ENCODE data around the gene TXNRD1. TPM values are rescaled to one million over a fixed set of nuclear protein-coding genes. Genes with fewer than 3 reads are reported as not detected.
A peak's percentile ranks its signal among the peaks of the same experiment; 100 is the strongest.

Gene TXNRD1
- total and polyA plus RNA-seq, 2 of the 8 experiments (the other 6 are each of a cell fraction or from before 2014, with no cell fraction given): 56.8 to 127 TPM

DNA sequence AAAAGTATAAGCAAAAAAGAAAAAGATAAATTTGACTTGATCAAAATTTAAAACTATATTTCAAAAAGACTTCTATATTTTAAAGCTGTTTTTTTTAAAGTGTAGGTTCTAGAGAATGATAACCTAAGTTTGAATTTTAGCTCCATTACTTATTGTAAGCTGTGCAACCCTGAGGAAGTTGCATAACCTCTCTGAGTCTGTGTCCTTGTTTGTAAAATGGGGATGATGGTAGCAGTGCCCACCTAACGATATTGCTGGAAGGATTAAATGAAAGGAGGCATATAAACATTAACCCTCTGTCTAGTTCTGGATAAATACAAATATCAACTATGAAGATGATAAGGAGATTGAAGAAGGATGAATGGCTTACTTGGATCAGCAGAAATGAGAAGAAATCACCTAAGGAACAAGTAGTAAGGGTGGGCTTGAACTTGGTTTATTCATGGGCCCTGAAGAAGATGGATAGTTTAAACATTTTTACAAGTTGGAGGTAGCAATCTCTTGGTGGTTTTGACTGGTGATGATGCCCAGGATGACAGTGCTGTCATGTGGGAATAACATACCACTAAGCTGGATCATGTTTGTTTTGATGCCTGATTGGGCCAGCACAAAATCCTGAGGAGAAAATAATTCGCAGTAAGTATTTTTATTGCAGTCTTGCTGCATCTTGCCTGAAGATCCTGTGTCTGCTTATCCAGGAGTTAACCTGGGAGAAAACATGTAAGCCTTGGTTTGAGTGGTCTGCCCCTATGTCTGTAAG lies 35.0 kb downstream of the TXNRD1 start:
- TF ChIP-seq POU5F1 (IDR thresholded peaks at IDR 0.05; ENCODE audit: low read depth, low read length) (no peak), SIN3A (conservative IDR thresholded peaks at IDR 0.05 in 1 of 2, IDR thresholded peaks at IDR 0.05 in 1 of 2; ENCODE audit: low read depth in 1 of 2, low read length in 2 of 2) (no peak), SAP30 (IDR thresholded peaks at IDR 0.05; ENCODE audit: insufficient read depth, insufficient replicate concordance, low read length) (no peak), KDM1A (IDR thresholded peaks at IDR 0.05; ENCODE audit: borderline replicate concordance, low read length) (peak; percentile 69; the same call in 1 of the 2 replicates)
- Histone ChIP-seq H3K79me2 (ENCODE audit: control insufficient read depth in 1 of 2, insufficient read depth in 2 of 2, low read length in 2 of 2) (no peaks in the 10 kb centered on the region), H3K36me3 (ENCODE audit: control insufficient read depth in 2 of 4, insufficient read depth in 4 of 4, low read length in 3 of 4) (no peaks in the 10 kb centered on the region), H3K9me3 (ENCODE audit: insufficient read depth in 2 of 2, low read depth in 1 of 2, low read length in 1 of 2) (no peaks in the 10 kb centered on the region), H4K5ac (ENCODE audit: insufficient read length, low read depth, low read length) (no peak overlapping the region), H2BK15ac (ENCODE audit: low read length) (no peak overlapping the region), H3K56ac (replicated peaks; ENCODE audit: insufficient read length, low read depth, low read length) (no peak overlapping the region), H2BK20ac (ENCODE audit: low read length) (no peak overlapping the region), H4K20me1 (replicated peaks in 1 of 2; ENCODE audit: control insufficient read depth in 1 of 2, insufficient read depth in 2 of 2, low read length in 2 of 2) (no peaks in the 10 kb centered on the region), H3K27ac (ENCODE audit: low read depth, low read length) (no peak overlapping the region), H3K23ac (ENCODE audit: insufficient read length) (no peak overlapping the region), H3K9ac (replicated peaks in 1 of 4; ENCODE audit: extremely low read depth in 1 of 4, low read depth in 3 of 4, low read length in 3 of 4) (no peak overlapping the region), H2BK120ac (replicated peaks; ENCODE audit: low read depth, low read length) (no peak overlapping the region), H3K4me2 (ENCODE audit: insufficient read depth in 1 of 2, low read depth in 2 of 2, low read length in 2 of 2) (no peak overlapping the region), H4K8ac (ENCODE audit: extremely low read depth, insufficient read depth, low read length) (no peak overlapping the region), H2BK5ac (ENCODE audit: low read depth, low read length) (no peak overlapping the region), H3K27me3 (replicated peaks in 1 of 4; ENCODE audit: control insufficient read depth in 3 of 4, extremely low read depth in 1 of 4, insufficient read depth in 3 of 4, low read length in 3 of 4) (no peaks in the 10 kb centered on the region), H3K4me1 (replicated peaks in 1 of 4; ENCODE audit: control insufficient read depth in 3 of 4, insufficient read depth in 4 of 4, low read length in 3 of 4) (no peaks in the 10 kb centered on the region), H3K18ac (ENCODE audit: extremely low read depth, low read length) (no peak overlapping the region), H4K91ac (replicated peaks; ENCODE audit: insufficient read length, low read length) (no peak overlapping the region), H3K14ac (ENCODE audit: insufficient read length) (no peak overlapping the region), H2AK5ac (ENCODE audit: low read depth, low read length) (no peak overlapping the region), H2AFZ (ENCODE audit: low read length) (no peak overlapping the region), H2BK12ac (ENCODE audit: low read depth, low read length) (no peak overlapping the region), H3K4me3 (ENCODE audit: extremely low read depth in 1 of 4, insufficient read depth in 2 of 4, low read depth in 3 of 4, low read length in 4 of 4) (no peak overlapping the region), H3K4ac (replicated peaks; ENCODE audit: insufficient read length, low read depth, low read length) (no peak overlapping the region), H3K23me2 (ENCODE audit: low read depth, low read length) (no peaks in the 10 kb centered on the region), H3K79me1 (ENCODE audit: low read depth, low read length) (no peaks in the 10 kb centered on the region)
- ChIA-PET POLR2A (ENCODE audit: partially characterized antibody) (interaction anchor here (0.9 to 3.6 kb wide), 4 partner anchors 37 to 122 kb away, joined by 3 to 22 read pairs (median 4); no protein-coding TSS in a partner anchor), CTCF (ENCODE audit: partially characterized antibody) (no interaction called here)
- WGBS, 2 experiments (ENCODE audit: extremely low coverage in 1 of 2, insufficient coverage in 1 of 2, insufficient read length in 1 of 2, insufficient replicate concordance in 2 of 2, low coverage in 1 of 2, low lambda C conversion rate in 2 of 2, missing lambda C conversion rate in 1 of 2): 87% methylated on average over 2 of the region's 2 CpGs; no CpG with 5 or more reads in 1 of the 2 experiments
- no peak for FAIRE-seq
- no peak for DNase-seq (ENCODE audit: low read depth in 1 of 2, low spot score in 2 of 2)

Data from H1 (cell line).